Sciatic nerve (tissue), 2 donors: Measurements from ENCODE around the gene IGDCC3. TPM values are rescaled to one million over a fixed set of nuclear protein-coding genes. Genes with fewer than 3 reads are reported as not detected.

Experiments
- ATAC-seq: fragments of 200-7000 bp; cut with Tn5 transposase; one replicate; pipeline ENCODE4 v1.9.1; 2020; ENCODE audit warnings: mild to moderate bottlenecking, moderate library complexity
- DNase-seq: peaks from one replicate; pipeline ENCODE4 v3.0.0-alpha.2; 2020; ENCODE audit warnings: low spot score
- intact Hi-C: fragments of 100-400 bp; cut with DNase I; formaldehyde crosslinking; loops from one replicate; pipeline ENCODE4 v1.14.2; 2022
- total RNA-seq: library from RNA; stranded (reverse); fragmentation: NEBNext Ultra II Directional; extraction: Animal tissue kit (Norgen Biotek cat#: 25700); gene quantifications from one replicate; pipeline ENCODE4 v1.2.1, GENCODE V29; 2021
- donor health status: DM: no; HTN: no; CAD: no.
- donor health status: DM: no; HTN: no; CAD: no.

Gene IGDCC3
- total RNA-seq, 1 donor from 2014 or later = not detected

DNA sequence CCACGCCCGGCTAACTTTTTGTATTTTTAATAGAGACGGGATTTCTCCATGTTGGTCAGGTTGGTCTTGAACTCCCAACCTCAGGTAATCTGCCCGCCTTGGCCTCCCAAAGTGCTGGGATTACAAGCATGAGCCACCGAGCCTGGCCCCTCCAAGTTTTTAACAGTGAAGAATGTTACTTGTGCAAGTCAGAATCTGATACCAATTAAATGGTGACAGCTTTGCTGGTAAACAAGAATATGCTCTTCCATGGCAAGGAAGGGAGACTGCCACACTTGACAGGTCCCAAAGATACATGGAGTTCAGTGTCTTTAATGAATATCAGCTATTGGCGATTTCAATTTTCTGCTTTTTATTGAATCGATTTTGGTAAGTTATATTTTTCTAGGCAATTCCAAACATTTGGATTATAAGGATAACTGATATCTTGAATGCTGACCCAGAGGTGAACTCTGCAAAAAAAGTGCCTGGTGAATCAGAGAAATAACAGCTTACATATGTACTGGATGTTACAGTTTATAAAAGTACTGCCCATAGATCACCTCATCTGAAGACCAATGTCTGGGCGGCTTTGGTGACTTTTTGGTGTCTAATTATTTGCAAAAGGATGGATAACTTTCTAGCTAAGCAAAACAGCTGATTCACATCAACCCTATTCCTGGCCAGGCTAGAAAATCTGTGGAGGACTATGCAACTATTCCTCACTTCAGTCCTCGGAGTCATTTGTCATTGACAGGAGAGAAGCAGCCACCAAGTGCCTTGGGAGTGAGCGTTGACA is 92.3 kb downstream of the IGDCC3 start:
- intact Hi-C loops = no loop called here
- DNase-seq (no peak), ATAC-seq (no peak)

DNA sequence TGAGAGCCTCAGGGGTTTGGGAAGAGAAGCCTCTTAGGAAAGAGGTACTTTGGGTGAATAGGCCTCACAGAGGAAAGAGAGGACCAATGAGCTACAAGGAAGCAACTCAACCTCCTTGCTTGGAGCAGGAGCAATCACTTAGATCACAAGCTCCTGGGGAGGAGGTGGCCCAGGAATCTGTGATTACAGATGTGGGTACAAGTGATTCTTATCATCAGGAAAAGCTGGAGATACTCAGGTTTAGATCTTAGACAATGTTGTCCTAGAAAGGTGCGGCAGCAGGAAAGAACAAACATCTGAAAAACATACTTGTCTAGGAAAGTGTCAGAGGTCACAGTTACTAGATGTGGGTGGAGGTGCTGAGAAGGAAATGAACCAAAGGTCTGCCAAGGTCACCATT is 99.3 kb downstream of the IGDCC3 start:
- intact Hi-C loops = loop anchor here (10.0 kb wide), 1 partner anchor 94 kb away; the partner anchor contains the start of gene CLPX
- ATAC-seq (no peak), DNase-seq (no peak)

Other genes with a start within 250 kb of the IGDCC3 start
- gene PDCD7, start 244.2 kb downstream of the IGDCC3 start, total RNA-seq = 29.6 TPM
- 49.8 TPM for gene CLPX, start 192.7 kb downstream of the IGDCC3 start, total RNA-seq
- 37.9 TPM for gene CILP, start 166.5 kb downstream of the IGDCC3 start, total RNA-seq
- 13.6 TPM for gene PARP16, start 91.1 kb downstream of the IGDCC3 start, total RNA-seq
- gene RNU5A-1, start 82.0 kb downstream of the IGDCC3 start, total RNA-seq = not detected
- gene RNU5B-1, start 73.3 kb downstream of the IGDCC3 start, total RNA-seq = 44.7 TPM
- gene IGDCC4, start 44.9 kb upstream of the IGDCC3 start, total RNA-seq = 3.2 TPM
- 39.4 TPM for gene DPP8, start 139.7 kb upstream of the IGDCC3 start, total RNA-seq
- 45.4 TPM for gene HACD3, start 152.5 kb upstream of the IGDCC3 start, total RNA-seq
- 24.4 TPM for gene INTS14, start 233.1 kb upstream of the IGDCC3 start, total RNA-seq
- 12.4 TPM for gene SLC24A1, start 243.9 kb upstream of the IGDCC3 start, total RNA-seq